HEK293T (cell line): ENCODE measurements around the gene VWA1.

ENCODE experiments used
- ARNT ChIP-seq: fragments of 450-650 bp; IDR thresholded peaks from 2 replicates; pipeline ENCODE4 v1.6.1; 2017; ENCODE audit warnings: mild to moderate bottlenecking
- BHLHE40 ChIP-seq: fragments of 450-650 bp; IDR thresholded peaks from 2 replicates; pipeline ENCODE4 v1.6.1; 2016; ENCODE audit warnings: mild to moderate bottlenecking, moderate library complexity, borderline replicate concordance
- ELF4 ChIP-seq: fragments of 450-650 bp; IDR thresholded peaks from 2 replicates; pipeline ENCODE4 v1.6.1; 2017; ENCODE audit warnings: antibody characterized with exemption
- FOXA1 ChIP-seq: fragments of 450-650 bp; IDR thresholded peaks from 2 replicates; pipeline ENCODE4 v1.6.1; 2016; ENCODE audit warnings: mild to moderate bottlenecking
- FOXK2 ChIP-seq: fragments of 450-650 bp; IDR thresholded peaks from 2 replicates; pipeline ENCODE4 v1.6.1; 2016; ENCODE audit warnings: mild to moderate bottlenecking
- FOXM1 ChIP-seq: fragments of 450-650 bp; IDR thresholded peaks from 2 replicates; pipeline ENCODE4 v1.6.1; 2017; ENCODE audit warnings: mild to moderate bottlenecking, borderline replicate concordance
- L3MBTL2 ChIP-seq: fragments of 450-650 bp; conservative IDR thresholded peaks from 2 replicates; pipeline ENCODE4 v1.6.1; 2016; ENCODE audit warnings: mild to moderate bottlenecking
- NFRKB ChIP-seq: fragments of 450-650 bp; IDR thresholded peaks from 2 replicates; pipeline ENCODE4 v1.6.1; 2016; ENCODE audit warnings: mild to moderate bottlenecking, moderate library complexity
- SP1 ChIP-seq: fragments of 450-650 bp; IDR thresholded peaks from 2 replicates; pipeline ENCODE4 v1.6.1; 2017
- SUZ12 ChIP-seq: fragments of 450-650 bp; IDR thresholded peaks from 2 replicates; pipeline ENCODE4 v1.6.1; 2016; ENCODE audit warnings: mild to moderate bottlenecking
- TARDBP ChIP-seq: fragments of 450-650 bp; IDR thresholded peaks from 2 replicates; pipeline ENCODE4 v1.6.1; 2016
- TF ChIP-seq, protein P1 (sequence below): fragments of 450-650 bp; IDR thresholded peaks from 2 replicates; pipeline ENCODE4 v1.6.1; 2016

DNA sequence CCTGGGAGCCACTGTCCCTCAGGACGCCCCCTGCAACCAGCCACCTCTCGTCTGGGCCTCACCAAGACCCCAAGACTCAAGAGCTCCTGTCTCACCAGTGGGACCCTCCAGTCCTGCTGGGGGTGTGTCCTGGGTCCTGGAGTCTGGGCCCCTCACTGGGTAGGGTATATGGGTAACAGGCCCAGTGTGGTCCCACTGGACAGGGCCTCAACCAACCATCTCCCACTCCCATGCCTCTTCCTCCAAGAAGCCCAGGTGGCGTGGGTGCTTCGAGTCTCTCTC lies 725 bp upstream of the VWA1 start:
- no peak for TF ChIP-seq ELF4
- no peak for TF ChIP-seq NFRKB
- no peak for TF ChIP-seq BHLHE40
- no peak for TF ChIP-seq L3MBTL2
- no peak for TF ChIP-seq TARDBP
- TF ChIP-seq SP1, result no peak
- no peak for TF ChIP-seq ARNT
- TF ChIP-seq, protein P1, sequence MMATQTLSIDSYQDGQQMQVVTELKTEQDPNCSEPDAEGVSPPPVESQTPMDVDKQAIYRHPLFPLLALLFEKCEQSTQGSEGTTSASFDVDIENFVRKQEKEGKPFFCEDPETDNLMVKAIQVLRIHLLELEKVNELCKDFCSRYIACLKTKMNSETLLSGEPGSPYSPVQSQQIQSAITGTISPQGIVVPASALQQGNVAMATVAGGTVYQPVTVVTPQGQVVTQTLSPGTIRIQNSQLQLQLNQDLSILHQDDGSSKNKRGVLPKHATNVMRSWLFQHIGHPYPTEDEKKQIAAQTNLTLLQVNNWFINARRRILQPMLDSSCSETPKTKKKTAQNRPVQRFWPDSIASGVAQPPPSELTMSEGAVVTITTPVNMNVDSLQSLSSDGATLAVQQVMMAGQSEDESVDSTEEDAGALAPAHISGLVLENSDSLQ, result no peak
- no peak for TF ChIP-seq FOXA1
- TF ChIP-seq FOXM1, result no peak
- TF ChIP-seq FOXK2, result no peak
- no peak for TF ChIP-seq SUZ12
